Epithelial cell of esophagus (primary cell): ENCODE measurements around the gene ASIC5.

Experiments
- DNase-seq: peaks from one replicate; pipeline ENCODE4 v3.0.0; 2010; ENCODE audit warnings: low read depth
- H3K4me3 ChIP-seq: 2 replicates; pipeline ENCODE4 v1.5.1; 2011; ENCODE audit warnings: mild to moderate bottlenecking, low read length, control low read depth
- TF ChIP-seq, protein P1 (sequence below): IDR thresholded peaks from 2 replicates; pipeline ENCODE4 v1.5.1; 2011; ENCODE audit warnings: low read depth, mild to moderate bottlenecking, low read length, control low read depth, inconsistent platforms; ENCODE audit not compliant: insufficient read depth; ENCODE audit errors: missing control alignments

Gene ASIC5

DNA sequence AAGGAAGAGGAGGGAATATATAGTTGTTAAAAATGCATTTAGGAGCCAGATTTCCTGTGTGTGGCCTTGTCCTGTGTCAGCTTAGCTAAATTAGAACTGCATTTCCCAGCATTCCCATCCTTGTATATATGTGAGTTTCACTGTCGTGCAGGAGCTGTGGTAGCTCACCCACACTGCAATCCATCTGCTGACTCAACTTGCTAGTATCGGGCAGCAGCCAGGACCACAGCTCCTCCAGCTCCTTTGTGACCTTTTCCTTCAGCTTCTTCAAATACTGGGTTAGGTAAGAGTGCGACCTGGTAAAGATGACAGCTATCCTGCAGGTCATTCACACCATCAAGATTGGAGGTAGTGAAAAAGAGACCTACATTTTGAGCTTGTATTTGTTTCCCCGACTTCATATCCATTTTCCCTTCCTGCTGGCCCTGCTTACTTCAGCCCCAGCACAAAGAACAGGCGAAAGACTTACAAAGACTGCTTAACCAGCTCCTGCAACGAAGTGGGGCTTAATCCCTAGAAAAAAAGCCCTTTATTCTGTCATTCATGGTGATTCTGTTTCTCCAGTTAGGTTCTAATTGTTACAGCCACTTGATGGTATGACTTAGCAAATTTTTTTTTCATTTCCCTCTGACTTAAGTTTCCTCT lies 11.4 kb downstream of the ASIC5 start:
- DNase-seq: no peak
- TF ChIP-seq, protein P1, sequence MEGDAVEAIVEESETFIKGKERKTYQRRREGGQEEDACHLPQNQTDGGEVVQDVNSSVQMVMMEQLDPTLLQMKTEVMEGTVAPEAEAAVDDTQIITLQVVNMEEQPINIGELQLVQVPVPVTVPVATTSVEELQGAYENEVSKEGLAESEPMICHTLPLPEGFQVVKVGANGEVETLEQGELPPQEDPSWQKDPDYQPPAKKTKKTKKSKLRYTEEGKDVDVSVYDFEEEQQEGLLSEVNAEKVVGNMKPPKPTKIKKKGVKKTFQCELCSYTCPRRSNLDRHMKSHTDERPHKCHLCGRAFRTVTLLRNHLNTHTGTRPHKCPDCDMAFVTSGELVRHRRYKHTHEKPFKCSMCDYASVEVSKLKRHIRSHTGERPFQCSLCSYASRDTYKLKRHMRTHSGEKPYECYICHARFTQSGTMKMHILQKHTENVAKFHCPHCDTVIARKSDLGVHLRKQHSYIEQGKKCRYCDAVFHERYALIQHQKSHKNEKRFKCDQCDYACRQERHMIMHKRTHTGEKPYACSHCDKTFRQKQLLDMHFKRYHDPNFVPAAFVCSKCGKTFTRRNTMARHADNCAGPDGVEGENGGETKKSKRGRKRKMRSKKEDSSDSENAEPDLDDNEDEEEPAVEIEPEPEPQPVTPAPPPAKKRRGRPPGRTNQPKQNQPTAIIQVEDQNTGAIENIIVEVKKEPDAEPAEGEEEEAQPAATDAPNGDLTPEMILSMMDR: no peak
- H3K4me3 ChIP-seq: no peak overlapping the region

DNA sequence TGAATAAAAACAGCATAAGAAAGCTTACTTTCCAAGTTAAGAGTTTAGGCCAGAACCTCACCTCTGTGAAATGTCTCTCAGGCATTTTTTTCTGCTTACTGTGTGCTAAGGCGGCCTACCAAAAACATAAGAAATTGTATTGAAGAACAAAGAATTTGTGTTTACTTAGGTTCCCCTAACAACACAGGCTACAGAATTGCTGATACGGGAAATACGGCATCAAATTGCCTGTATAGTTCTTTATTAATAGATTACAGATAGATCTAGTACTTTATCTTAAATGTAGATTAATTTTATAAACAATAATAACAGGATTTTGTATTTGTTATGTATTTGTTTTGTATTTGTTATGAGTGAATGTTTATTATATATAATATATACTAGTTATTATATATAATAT lies 12.9 kb downstream of the ASIC5 start:
- DNase-seq: no peak
- H3K4me3 ChIP-seq: no peak overlapping the region
- TF ChIP-seq, protein P1: no peak

DNA sequence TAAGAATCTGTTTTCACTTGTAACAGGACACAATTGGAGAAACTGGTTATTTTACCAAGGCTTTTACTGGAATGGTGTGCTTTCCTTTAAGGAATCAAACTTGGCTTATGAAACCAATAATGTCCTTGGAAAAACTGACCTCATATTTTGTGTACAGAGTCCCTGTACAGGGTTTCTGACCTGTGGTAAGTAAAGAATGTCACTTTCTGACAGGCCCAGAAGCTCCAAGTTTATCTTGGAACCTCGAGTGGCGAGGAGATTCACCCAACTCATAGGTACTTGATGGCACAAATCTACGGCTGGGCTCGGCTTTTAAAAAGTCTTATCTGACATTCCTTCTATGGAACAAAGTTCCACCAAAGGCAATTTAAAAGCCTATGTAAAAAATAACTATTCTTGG lies 17.0 kb downstream of the ASIC5 start:
- no peak for DNase-seq
- TF ChIP-seq, protein P1: no peak
- H3K4me3 ChIP-seq: no peak overlapping the region

DNA sequence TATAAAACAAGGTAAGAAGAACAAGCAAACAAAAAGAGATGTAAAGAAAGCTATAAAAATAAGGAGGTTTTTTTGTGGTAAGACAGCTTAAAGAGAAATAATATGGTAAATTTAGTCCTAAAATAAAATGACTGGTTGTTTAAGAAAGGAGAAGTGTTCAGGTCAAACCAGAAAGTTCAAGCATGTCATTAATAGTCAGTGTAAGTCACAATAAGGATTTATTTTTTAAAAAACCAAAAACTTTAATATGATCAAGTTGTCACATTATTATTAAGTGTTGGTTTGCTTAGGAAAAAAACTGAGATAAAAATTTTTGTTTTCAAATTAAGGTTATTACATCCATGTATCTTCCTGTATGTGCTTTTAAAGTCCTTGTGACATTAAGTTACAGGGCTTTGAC lies 19.1 kb downstream of the ASIC5 start:
- no peak overlapping the region for H3K4me3 ChIP-seq
- TF ChIP-seq, protein P1: no peak
- no peak for DNase-seq

DNA sequence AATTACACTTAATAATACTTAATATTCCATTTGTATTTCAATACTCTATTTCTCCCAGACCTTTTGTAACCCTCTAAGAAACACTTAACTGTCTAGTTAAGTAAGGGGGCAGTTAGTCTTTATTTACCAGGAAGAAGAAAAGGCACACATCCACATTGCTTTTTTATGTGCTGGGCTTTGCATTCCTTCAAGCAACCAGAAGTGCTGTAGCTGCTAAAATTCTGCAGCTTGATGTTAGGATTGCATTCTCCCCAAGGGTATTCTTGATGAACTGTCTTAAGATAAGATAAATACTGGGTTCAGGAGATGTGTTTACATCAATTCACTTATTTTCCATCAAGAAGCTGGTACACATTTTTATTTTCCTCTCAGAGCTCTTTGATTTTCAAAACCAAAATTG lies 24.0 kb downstream of the ASIC5 start:
- no peak for DNase-seq
- TF ChIP-seq, protein P1: no peak
- no peak overlapping the region for H3K4me3 ChIP-seq

DNA sequence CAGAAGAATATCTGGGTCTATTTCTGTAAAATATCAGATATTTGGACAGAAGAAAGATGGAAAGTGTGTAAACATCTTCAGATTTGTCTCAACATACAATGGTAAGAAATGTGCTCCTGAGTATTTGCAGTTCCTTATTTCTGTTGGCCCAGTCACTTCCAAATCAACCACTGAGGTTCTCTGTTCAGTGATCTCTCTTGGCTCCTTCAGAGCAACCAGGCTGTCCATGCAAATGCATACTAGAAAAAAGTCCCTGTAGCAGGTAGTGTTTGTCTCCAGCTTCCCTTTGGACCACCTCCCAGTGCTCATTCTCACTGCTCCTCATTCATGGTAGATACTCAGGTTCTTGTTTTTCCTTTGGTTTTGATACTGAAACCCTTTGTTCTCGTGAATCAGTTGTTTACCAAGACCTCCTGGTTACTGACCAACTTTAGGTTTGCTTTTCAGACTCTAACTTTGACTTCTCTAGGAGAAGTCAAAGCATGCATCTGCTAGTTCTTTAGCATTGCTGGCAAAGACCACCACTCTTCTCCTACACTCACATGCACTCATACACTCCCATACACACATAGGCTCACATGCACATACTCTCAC lies 28.8 kb downstream of the ASIC5 start:
- DNase-seq: no peak
- TF ChIP-seq, protein P1: no peak
- H3K4me3 ChIP-seq: no peak overlapping the region

DNA sequence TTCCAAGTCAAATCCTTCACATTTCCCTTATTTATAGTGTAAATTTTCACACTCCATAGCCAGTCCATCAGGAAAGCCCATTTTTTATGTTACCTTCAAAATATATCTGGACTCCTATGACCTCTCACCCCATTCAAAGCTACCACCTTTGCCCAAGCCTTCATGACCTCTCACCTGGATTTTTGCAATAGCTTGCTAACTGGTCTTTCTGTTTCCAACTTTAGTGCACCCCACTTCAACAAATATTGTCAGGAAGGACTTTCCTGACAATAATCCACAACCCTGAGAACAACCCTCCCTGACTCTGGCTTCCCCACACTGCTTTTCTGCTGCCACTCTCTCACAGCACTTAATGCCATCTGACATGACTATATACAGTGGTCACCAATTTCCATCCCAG lies 33.4 kb downstream of the ASIC5 start:
- no peak overlapping the region for H3K4me3 ChIP-seq
- TF ChIP-seq, protein P1: no peak
- no peak for DNase-seq
